DOHH2 (cell line): ENCODE results near the gene RHOT1.

Source experiments
- H3F3A ChIP-seq: fragments of 200-600 bp; sonication (generic), shearing (Covaris generic); 2 replicates; pipeline ENCODE4 v1.6.0; 2016; ENCODE audit warnings: antibody characterized with exemption, mild to moderate bottlenecking; ENCODE audit not compliant: control insufficient read depth, insufficient read depth
- H3K27ac ChIP-seq: fragments of 200-600 bp; sonication (generic); 2 replicates; pipeline ENCODE4 v1.5.1; 2014; ENCODE audit warnings: low read depth, mild to moderate bottlenecking, low read length, moderate library complexity
- H3K27me3 ChIP-seq: fragments of 200-600 bp; sonication (generic); 2 replicates; pipeline ENCODE4 v1.6.1; 2014; ENCODE audit warnings: mild to moderate bottlenecking, low read length, mixed read lengths; ENCODE audit not compliant: control insufficient read depth
- H3K36me3 ChIP-seq: fragments of 200-600 bp; sonication (generic); 2 replicates; pipeline ENCODE4 v1.6.1; 2014; ENCODE audit warnings: mild to moderate bottlenecking, low read length, moderate library complexity, mixed read lengths; ENCODE audit not compliant: control insufficient read depth
- H3K4me1 ChIP-seq: fragments of 200-600 bp; sonication (generic); 2 replicates; pipeline ENCODE4 v1.6.1; 2014; ENCODE audit warnings: mild to moderate bottlenecking, low read length, mixed read lengths; ENCODE audit not compliant: control insufficient read depth
- H3K4me2 ChIP-seq: fragments of 200-600 bp; sonication (generic); 2 replicates; pipeline ENCODE4 v1.6.0; 2014; ENCODE audit warnings: mild to moderate bottlenecking, low read length, moderate library complexity
- H3K4me3 ChIP-seq: fragments of 200-600 bp; sonication (generic); 2 replicates; pipeline ENCODE4 v1.5.1; 2014; ENCODE audit warnings: mild to moderate bottlenecking, low read length, mixed read lengths
- H3K79me2 ChIP-seq: fragments of 200-600 bp; sonication (generic); 2 replicates; pipeline ENCODE4 v1.6.1; 2014; ENCODE audit warnings: mild to moderate bottlenecking, low read length, mixed read lengths; ENCODE audit not compliant: control insufficient read depth
- H3K9me2 ChIP-seq: fragments of 200-600 bp; sonication (generic); replicated peaks from 2 replicates; pipeline ENCODE4 v1.6.1; 2014; ENCODE audit warnings: mild to moderate bottlenecking, low read length, mixed read lengths; ENCODE audit not compliant: control insufficient read depth
- H3K9me3 ChIP-seq: fragments of 200-600 bp; sonication (generic); 2 replicates; pipeline ENCODE4 v1.6.1; 2014; ENCODE audit warnings: antibody characterized with exemption, low read length, mixed read lengths; ENCODE audit not compliant: control insufficient read depth, insufficient read depth
- H4K20me1 ChIP-seq: fragments of 200-600 bp; sonication (generic); 2 replicates; pipeline ENCODE4 v1.6.0; 2014; ENCODE audit warnings: low read depth, mild to moderate bottlenecking, antibody characterized with exemption, low read length, moderate library complexity; ENCODE audit not compliant: control insufficient read depth, insufficient read depth
- EZH2phosphoT487 ChIP-seq: fragments of 200-600 bp; sonication (generic); IDR thresholded peaks from 2 replicates; pipeline ENCODE4 v1.6.1; 2017; ENCODE audit warnings: borderline replicate concordance, mild to moderate bottlenecking, antibody characterized with exemption, low read length, moderate library complexity, mixed read lengths
- TF ChIP-seq, protein P1 (sequence below): fragments of 200-600 bp; sonication (generic); IDR thresholded peaks from one replicate; pipeline ENCODE4 v1.5.1; 2014; ENCODE audit warnings: antibody characterized with exemption, mild to moderate bottlenecking, low read depth, low read length; ENCODE audit not compliant: poor library complexity, severe bottlenecking

The RHOT1 gene

GRCh38 chr17:32226886-32227285, 84.6 kb downstream of the RHOT1 start:
- no peaks in the 10 kb centered on the region for H4K20me1 ChIP-seq
- no peak overlapping the region for H3K4me2 ChIP-seq
- no peaks in the 10 kb centered on the region for H3K27me3 ChIP-seq
- no peaks in the 10 kb centered on the region for H3K36me3 ChIP-seq
- TF ChIP-seq EZH2phosphoT487, result no peak
- TF ChIP-seq, protein P1, sequence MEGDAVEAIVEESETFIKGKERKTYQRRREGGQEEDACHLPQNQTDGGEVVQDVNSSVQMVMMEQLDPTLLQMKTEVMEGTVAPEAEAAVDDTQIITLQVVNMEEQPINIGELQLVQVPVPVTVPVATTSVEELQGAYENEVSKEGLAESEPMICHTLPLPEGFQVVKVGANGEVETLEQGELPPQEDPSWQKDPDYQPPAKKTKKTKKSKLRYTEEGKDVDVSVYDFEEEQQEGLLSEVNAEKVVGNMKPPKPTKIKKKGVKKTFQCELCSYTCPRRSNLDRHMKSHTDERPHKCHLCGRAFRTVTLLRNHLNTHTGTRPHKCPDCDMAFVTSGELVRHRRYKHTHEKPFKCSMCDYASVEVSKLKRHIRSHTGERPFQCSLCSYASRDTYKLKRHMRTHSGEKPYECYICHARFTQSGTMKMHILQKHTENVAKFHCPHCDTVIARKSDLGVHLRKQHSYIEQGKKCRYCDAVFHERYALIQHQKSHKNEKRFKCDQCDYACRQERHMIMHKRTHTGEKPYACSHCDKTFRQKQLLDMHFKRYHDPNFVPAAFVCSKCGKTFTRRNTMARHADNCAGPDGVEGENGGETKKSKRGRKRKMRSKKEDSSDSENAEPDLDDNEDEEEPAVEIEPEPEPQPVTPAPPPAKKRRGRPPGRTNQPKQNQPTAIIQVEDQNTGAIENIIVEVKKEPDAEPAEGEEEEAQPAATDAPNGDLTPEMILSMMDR, result no peak
- no peaks in the 10 kb centered on the region for H3K4me1 ChIP-seq
- H3F3A ChIP-seq, result no peaks in the 10 kb centered on the region
- no peak overlapping the region for H3K27ac ChIP-seq
- H3K9me2 ChIP-seq, result no peaks in the 10 kb centered on the region
- no peak overlapping the region for H3K4me3 ChIP-seq
- no peaks in the 10 kb centered on the region for H3K9me3 ChIP-seq
- H3K79me2 ChIP-seq, result no peaks in the 10 kb centered on the region

DNA sequence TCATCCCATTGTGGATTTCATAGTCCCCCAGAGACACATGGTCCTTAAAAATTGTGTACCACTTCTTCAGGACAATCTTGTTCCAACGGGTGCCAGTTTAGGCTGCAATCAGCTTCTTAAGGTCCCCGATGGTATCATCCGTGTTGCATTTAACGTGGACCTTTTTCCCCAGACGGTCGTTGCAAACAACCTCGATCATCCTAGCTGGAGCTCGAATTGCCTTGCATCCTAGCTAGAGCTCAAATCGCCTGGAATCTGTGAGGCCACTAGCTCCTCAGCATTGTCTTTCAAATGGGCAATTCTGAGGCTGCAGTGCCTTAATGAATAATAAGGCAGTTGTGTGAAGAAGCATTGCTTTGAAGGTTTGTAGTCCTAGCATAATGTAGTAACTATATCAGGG, 85.6 kb downstream of the RHOT1 start:
- no peak overlapping the region for H3K4me2 ChIP-seq
- H3K4me1 ChIP-seq, result no peaks in the 10 kb centered on the region
- H3K9me2 ChIP-seq, result no peaks in the 10 kb centered on the region
- H4K20me1 ChIP-seq, result no peaks in the 10 kb centered on the region
- no peak overlapping the region for H3K27ac ChIP-seq
- H3K27me3 ChIP-seq, result no peaks in the 10 kb centered on the region
- no peaks in the 10 kb centered on the region for H3K36me3 ChIP-seq
- H3K9me3 ChIP-seq, result no peaks in the 10 kb centered on the region
- H3K4me3 ChIP-seq, result no peak overlapping the region
- H3K79me2 ChIP-seq, result no peaks in the 10 kb centered on the region
- TF ChIP-seq EZH2phosphoT487, result no peak
- TF ChIP-seq, protein P1, result no peak
- no peaks in the 10 kb centered on the region for H3F3A ChIP-seq

GRCh38 chr17:32235588-32235987, 93.3 kb downstream of the RHOT1 start:
- Histone ChIP-seq H4K20me1 (no peaks in the 10 kb centered on the region), H3F3A (no peaks in the 10 kb centered on the region), H3K9me2 (no peaks in the 10 kb centered on the region), H3K79me2 (no peaks in the 10 kb centered on the region), H3K4me1 (no peaks in the 10 kb centered on the region), H3K4me3 (no peak overlapping the region), H3K36me3 (no peaks in the 10 kb centered on the region), H3K9me3 (no peaks in the 10 kb centered on the region), H3K27ac (no peak overlapping the region), H3K27me3 (no peaks in the 10 kb centered on the region), H3K4me2 (no peak overlapping the region)
- no peak for TF ChIP-seq EZH2phosphoT487
- TF ChIP-seq, protein P1, result no peak

- H3K4me1 ChIP-seq, result no peaks in the 10 kb centered on the region
- no peaks in the 10 kb centered on the region for H3K79me2 ChIP-seq
- no peaks in the 10 kb centered on the region for H3F3A ChIP-seq
- no peak overlapping the region for H3K27ac ChIP-seq
- no peak overlapping the region for H3K4me3 ChIP-seq
- TF ChIP-seq, protein P1, result no peak
- no peak for TF ChIP-seq EZH2phosphoT487
- H3K9me2 ChIP-seq, result no peaks in the 10 kb centered on the region
- H3K36me3 ChIP-seq, result no peaks in the 10 kb centered on the region
- H3K4me2 ChIP-seq, result no peak overlapping the region
- no peaks in the 10 kb centered on the region for H3K27me3 ChIP-seq
- H4K20me1 ChIP-seq, result no peaks in the 10 kb centered on the region
- no peaks in the 10 kb centered on the region for H3K9me3 ChIP-seq
Measured at GRCh38 chr17:32239456-32239855, 97.2 kb downstream of the RHOT1 start.
